ENCODE measurements around the gene PWWP2A.
"Not testable (repeated sequence)": the region's sequence is repeated elsewhere in the genome, so short reads cannot be mapped to it uniquely, and the experiment has no call there.

- TF ChIP-seq POLR2A, CTCF (IDR thresholded peaks at IDR 0.05): not testable (repeated sequence)
Measured at GRCh38 chr5:160069120-160069519, 50.1 kb downstream of the PWWP2A start.
